ENCODE data around the gene ALKBH1.
"Not testable (repeated sequence)": the region's sequence is repeated elsewhere in the genome, so short reads cannot be mapped to it uniquely, and the experiment has no call there.

Gene ALKBH1

GRCh38 chr14:77642407-77642806 lies 65.4 kb downstream of the ALKBH1 start:
- no peak for TF ChIP-seq CTCF (conservative IDR thresholded peaks at IDR 0.05; ENCODE audit: low read depth, low read length)
- Histone ChIP-seq H3K79me2 (ENCODE audit: insufficient read depth, low read depth) (no peaks in the 10 kb centered on the region), H4K20me1 (ENCODE audit: insufficient read depth) (no peaks in the 10 kb centered on the region), H3K4me1 (ENCODE audit: low read depth, poor library complexity, severe bottlenecking) (no peaks in the 10 kb centered on the region), H3K36me3 (ENCODE audit: insufficient read depth) (no peaks in the 10 kb centered on the region), H3K4me2 (no peak overlapping the region), H2AFZ (ENCODE audit: low read depth) (no peak overlapping the region), H3K4me3 (IDR thresholded peaks at IDR 0.05; ENCODE audit: insufficient read depth, low read depth, low read length) (no peak overlapping the region), H3K27me3 (ENCODE audit: insufficient read depth, low read depth) (no peaks in the 10 kb centered on the region), H3K9ac (no peak overlapping the region), H3K27ac (no peak overlapping the region)

GRCh38 chr14:77641534-77642341 lies 66.1 kb downstream of the ALKBH1 start:
- H4K20me1 ChIP-seq (ENCODE audit: insufficient read depth): no peaks in the 10 kb centered on the region
- TF ChIP-seq CTCF (conservative IDR thresholded peaks at IDR 0.05; ENCODE audit: low read depth, low read length): no peak
- H3K4me2 ChIP-seq: no peak overlapping the region
- H3K9ac ChIP-seq: no peak overlapping the region
- H3K4me1 ChIP-seq (ENCODE audit: low read depth, poor library complexity, severe bottlenecking): no peaks in the 10 kb centered on the region
- no peak overlapping the region; the same call in 1 of the 2 replicates for H2AFZ ChIP-seq (ENCODE audit: low read depth)
- no peaks in the 10 kb centered on the region for H3K27me3 ChIP-seq (ENCODE audit: insufficient read depth, low read depth)
- H3K36me3 ChIP-seq (ENCODE audit: insufficient read depth): no peaks in the 10 kb centered on the region
- H3K27ac ChIP-seq: no peak overlapping the region
- H3K79me2 ChIP-seq (ENCODE audit: insufficient read depth, low read depth): no peaks in the 10 kb centered on the region
- H3K4me3 ChIP-seq (IDR thresholded peaks at IDR 0.05; ENCODE audit: insufficient read depth, low read depth, low read length): no peak overlapping the region

- no peak overlapping the region for H3K4me3 ChIP-seq (IDR thresholded peaks at IDR 0.05; ENCODE audit: insufficient read depth, low read depth, low read length)
- no peak overlapping the region for H3K27ac ChIP-seq
- H2AFZ ChIP-seq (ENCODE audit: low read depth): no peak overlapping the region
- TF ChIP-seq CTCF (conservative IDR thresholded peaks at IDR 0.05; ENCODE audit: low read depth, low read length): no peak
- no peaks in the 10 kb centered on the region for H4K20me1 ChIP-seq (ENCODE audit: insufficient read depth)
- H3K4me1 ChIP-seq (ENCODE audit: low read depth, poor library complexity, severe bottlenecking): no peaks in the 10 kb centered on the region
- H3K79me2 ChIP-seq (ENCODE audit: insufficient read depth, low read depth): no peaks in the 10 kb centered on the region
- H3K27me3 ChIP-seq (ENCODE audit: insufficient read depth, low read depth): no peaks in the 10 kb centered on the region
- H3K36me3 ChIP-seq (ENCODE audit: insufficient read depth): no peaks in the 10 kb centered on the region
- no peak overlapping the region for H3K4me2 ChIP-seq
- no peak overlapping the region for H3K9ac ChIP-seq
These were observed 66.9 kb downstream of the ALKBH1 start for GRCh38 chr14:77640756-77641533.

- no peak overlapping the region for H3K4me3 ChIP-seq (IDR thresholded peaks at IDR 0.05; ENCODE audit: insufficient read depth, low read depth, low read length)
- H3K4me1 ChIP-seq (ENCODE audit: low read depth, poor library complexity, severe bottlenecking): no peaks in the 10 kb centered on the region
- no peak overlapping the region for H3K4me2 ChIP-seq
- no peak overlapping the region for H3K9ac ChIP-seq
- H3K79me2 ChIP-seq (ENCODE audit: insufficient read depth, low read depth): no peaks in the 10 kb centered on the region
- no peaks in the 10 kb centered on the region for H3K27me3 ChIP-seq (ENCODE audit: insufficient read depth, low read depth)
- H4K20me1 ChIP-seq (ENCODE audit: insufficient read depth): no peaks in the 10 kb centered on the region
- no peaks in the 10 kb centered on the region for H3K36me3 ChIP-seq (ENCODE audit: insufficient read depth)
- no peak for TF ChIP-seq CTCF (conservative IDR thresholded peaks at IDR 0.05; ENCODE audit: low read depth, low read length)
- H2AFZ ChIP-seq (ENCODE audit: low read depth): no peak overlapping the region
- no peak overlapping the region for H3K27ac ChIP-seq
These were observed 69.1 kb downstream of the ALKBH1 start for GRCh38 chr14:77638771-77639171.

GRCh38 chr14:77635869-77636268 lies 72.0 kb downstream of the ALKBH1 start:
- not testable (repeated sequence) for H3K27ac ChIP-seq; H3K79me2 ChIP-seq (ENCODE audit: insufficient read depth, low read depth); H3K4me3 ChIP-seq (IDR thresholded peaks at IDR 0.05; ENCODE audit: insufficient read depth, low read depth, low read length); H3K4me2 ChIP-seq; H3K36me3 ChIP-seq (ENCODE audit: insufficient read depth); H3K9ac ChIP-seq; H4K20me1 ChIP-seq (ENCODE audit: insufficient read depth); H3K4me1 ChIP-seq (ENCODE audit: low read depth, poor library complexity, severe bottlenecking); H2AFZ ChIP-seq (ENCODE audit: low read depth); H3K27me3 ChIP-seq (ENCODE audit: insufficient read depth, low read depth)

- not testable (repeated sequence) for H3K4me1 ChIP-seq (ENCODE audit: low read depth, poor library complexity, severe bottlenecking); H4K20me1 ChIP-seq (ENCODE audit: insufficient read depth); H3K27me3 ChIP-seq (ENCODE audit: insufficient read depth, low read depth); H3K36me3 ChIP-seq (ENCODE audit: insufficient read depth); H3K9ac ChIP-seq; H3K79me2 ChIP-seq (ENCODE audit: insufficient read depth, low read depth); H2AFZ ChIP-seq (ENCODE audit: low read depth); H3K4me2 ChIP-seq; H3K4me3 ChIP-seq (IDR thresholded peaks at IDR 0.05; ENCODE audit: insufficient read depth, low read depth, low read length); H3K27ac ChIP-seq
These were observed 72.4 kb downstream of the ALKBH1 start for GRCh38 chr14:77635466-77635865.

Measured in KMS-11 (cell line).